ENCODE measurements around the gene GPR63.

- TF ChIP-seq CTCF (IDR thresholded peaks at IDR 0.05; ENCODE audit: low read length) = no peak
- no peak for TF ChIP-seq EZH2 (optimal IDR thresholded peaks at IDR 0.05; ENCODE audit: low read depth, low read length)
- TF ChIP-seq EZH2phosphoT487 (IDR thresholded peaks at IDR 0.05; ENCODE audit: low read length) = no peak
Observed at GRCh38 chr6:96787846-96788580, 49.3 kb downstream of the GPR63 start.
